Type B pancreatic cell (in vitro differentiated cells): Measurements from ENCODE around the gene CXCL6. TPM values are rescaled to one million over a fixed set of nuclear protein-coding genes. Genes with fewer than 3 reads are reported as not detected.

Source experiments
- DNase-seq: peaks from one replicate; pipeline ENCODE4 v3.0.0; 2021; ENCODE audit warnings: mixed read lengths; ENCODE audit not compliant: unreplicated experiment; ENCODE audit errors: extremely low spot score
- H3K27ac Mint-ChIP-seq: 2 replicates; pipeline ENCODE4 v1.8.0; 2021; ENCODE audit warnings: mild to moderate bottlenecking, mixed read lengths
- H3K27me3 Mint-ChIP-seq: 2 replicates; pipeline ENCODE4 v1.8.0; 2021; ENCODE audit warnings: mixed read lengths
- H3K36me3 Mint-ChIP-seq: 2 replicates; pipeline ENCODE4 v1.8.0; 2021; ENCODE audit warnings: mixed read lengths
- H3K4me1 Mint-ChIP-seq: one replicate; pipeline ENCODE4 v1.8.0; 2021; ENCODE audit warnings: mixed read lengths; ENCODE audit not compliant: unreplicated experiment
- H3K4me3 Mint-ChIP-seq: 2 replicates; pipeline ENCODE4 v1.8.0; 2021; ENCODE audit warnings: mild to moderate bottlenecking, mixed read lengths
- H3K9me3 Mint-ChIP-seq: 2 replicates; pipeline ENCODE4 v1.8.0; 2021; ENCODE audit warnings: mixed read lengths
- total RNA-seq: library from RNA; stranded (reverse); gene quantifications from 2 replicates; pipeline ENCODE4 v1.2.1, GENCODE V29; 2021; ENCODE audit warnings: low replicate concordance
- TF ChIP-seq, protein P1 (sequence below): fragments of 200-600 bp; sonication (generic); conservative IDR thresholded peaks from 2 replicates; pipeline ENCODE4 v1.5.0; 2021; ENCODE audit warnings: antibody characterized with exemption, mild to moderate bottlenecking

The CXCL6 gene
- total RNA-seq, 1 donor from 2014 or later, result 1.9 TPM

GRCh38 chr4:73803213-73803612 is 33.3 kb upstream of the CXCL6 start:
- peaks cover 7% of the 10 kb centered on the region for H3K27me3 Mint-ChIP-seq
- H3K27ac Mint-ChIP-seq, result no peak overlapping the region
- H3K4me1 Mint-ChIP-seq, result no peaks in the 10 kb centered on the region
- no peak overlapping the region for H3K4me3 Mint-ChIP-seq
- TF ChIP-seq, protein P1, sequence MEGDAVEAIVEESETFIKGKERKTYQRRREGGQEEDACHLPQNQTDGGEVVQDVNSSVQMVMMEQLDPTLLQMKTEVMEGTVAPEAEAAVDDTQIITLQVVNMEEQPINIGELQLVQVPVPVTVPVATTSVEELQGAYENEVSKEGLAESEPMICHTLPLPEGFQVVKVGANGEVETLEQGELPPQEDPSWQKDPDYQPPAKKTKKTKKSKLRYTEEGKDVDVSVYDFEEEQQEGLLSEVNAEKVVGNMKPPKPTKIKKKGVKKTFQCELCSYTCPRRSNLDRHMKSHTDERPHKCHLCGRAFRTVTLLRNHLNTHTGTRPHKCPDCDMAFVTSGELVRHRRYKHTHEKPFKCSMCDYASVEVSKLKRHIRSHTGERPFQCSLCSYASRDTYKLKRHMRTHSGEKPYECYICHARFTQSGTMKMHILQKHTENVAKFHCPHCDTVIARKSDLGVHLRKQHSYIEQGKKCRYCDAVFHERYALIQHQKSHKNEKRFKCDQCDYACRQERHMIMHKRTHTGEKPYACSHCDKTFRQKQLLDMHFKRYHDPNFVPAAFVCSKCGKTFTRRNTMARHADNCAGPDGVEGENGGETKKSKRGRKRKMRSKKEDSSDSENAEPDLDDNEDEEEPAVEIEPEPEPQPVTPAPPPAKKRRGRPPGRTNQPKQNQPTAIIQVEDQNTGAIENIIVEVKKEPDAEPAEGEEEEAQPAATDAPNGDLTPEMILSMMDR, result no peak
- no peak for DNase-seq
- no peaks in the 10 kb centered on the region for H3K9me3 Mint-ChIP-seq
- no peaks in the 10 kb centered on the region for H3K36me3 Mint-ChIP-seq

- Mint-ChIP-seq H3K27ac (no peak overlapping the region), H3K4me1 (no peaks in the 10 kb centered on the region), H3K36me3 (no peaks in the 10 kb centered on the region), H3K27me3 (peaks cover 17% of the 10 kb centered on the region), H3K9me3 (no peaks in the 10 kb centered on the region), H3K4me3 (no peak overlapping the region)
- TF ChIP-seq, protein P1, result no peak
- no peak for DNase-seq
Measured at GRCh38 chr4:73810191-73810590, 26.3 kb upstream of the CXCL6 start.

DNA sequence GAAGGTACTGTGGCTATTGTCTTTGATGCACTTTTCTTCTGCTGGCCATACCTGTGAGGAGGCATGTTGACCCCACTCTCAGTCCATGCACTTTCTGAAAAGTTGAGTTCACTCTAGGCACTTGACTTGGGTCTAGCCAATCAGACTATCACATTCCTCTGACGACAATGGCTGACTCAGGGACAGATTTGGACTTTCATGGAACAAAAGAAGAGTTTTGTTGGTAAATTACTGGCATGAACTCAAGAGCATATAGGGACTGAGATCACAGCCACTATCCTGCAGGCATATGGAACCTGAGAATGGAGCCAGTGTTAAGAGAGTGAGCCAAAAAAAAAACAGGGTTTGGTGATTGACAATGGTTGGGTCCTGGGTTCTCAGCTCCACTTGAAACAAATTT is 24.6 kb upstream of the CXCL6 start:
- no peak overlapping the region for H3K4me3 Mint-ChIP-seq
- H3K4me1 Mint-ChIP-seq, result no peaks in the 10 kb centered on the region
- H3K9me3 Mint-ChIP-seq, result no peaks in the 10 kb centered on the region
- H3K36me3 Mint-ChIP-seq, result no peaks in the 10 kb centered on the region
- TF ChIP-seq, protein P1, result no peak
- peaks cover 12% of the 10 kb centered on the region for H3K27me3 Mint-ChIP-seq
- no peak overlapping the region for H3K27ac Mint-ChIP-seq
- DNase-seq, result no peak

DNA sequence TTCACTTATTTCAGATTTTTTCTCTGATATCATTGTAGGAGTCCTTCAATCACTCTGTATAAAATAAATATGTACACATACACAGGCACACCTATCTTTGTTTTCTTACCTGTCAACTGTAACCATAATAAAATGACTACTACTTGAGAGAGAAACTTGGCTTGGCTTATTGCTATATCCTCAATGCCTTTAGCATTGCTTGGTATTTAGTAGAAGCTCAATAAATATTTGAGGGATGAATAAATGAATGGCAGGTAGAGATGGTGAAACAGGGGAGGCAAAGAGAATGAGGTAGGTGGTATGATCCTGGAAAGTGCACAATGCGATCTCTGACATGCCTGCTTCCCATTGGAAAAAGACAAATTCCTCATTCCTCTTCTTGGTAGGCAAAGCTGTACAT is 21.8 kb upstream of the CXCL6 start:
- Mint-ChIP-seq H3K9me3 (no peaks in the 10 kb centered on the region), H3K27me3 (peaks cover 4% of the 10 kb centered on the region), H3K4me3 (no peak overlapping the region), H3K36me3 (no peaks in the 10 kb centered on the region), H3K27ac (no peak overlapping the region), H3K4me1 (no peaks in the 10 kb centered on the region)
- TF ChIP-seq, protein P1, result no peak
- no peak for DNase-seq

GRCh38 chr4:73815145-73815544 is 21.3 kb upstream of the CXCL6 start:
- Mint-ChIP-seq H3K4me3 (no peak overlapping the region), H3K9me3 (no peaks in the 10 kb centered on the region), H3K27me3 (peaks cover 4% of the 10 kb centered on the region), H3K27ac (no peak overlapping the region), H3K4me1 (no peaks in the 10 kb centered on the region), H3K36me3 (no peaks in the 10 kb centered on the region)
- DNase-seq, result no peak
- TF ChIP-seq, protein P1, result no peak

- Mint-ChIP-seq H3K27me3 (peaks cover 4% of the 10 kb centered on the region), H3K9me3 (no peaks in the 10 kb centered on the region), H3K4me3 (no peak overlapping the region), H3K36me3 (no peaks in the 10 kb centered on the region), H3K27ac (no peak overlapping the region), H3K4me1 (no peaks in the 10 kb centered on the region)
- TF ChIP-seq, protein P1, result no peak
- no peak for DNase-seq
Measured at GRCh38 chr4:73816814-73817213, 19.7 kb upstream of the CXCL6 start.
